OCI-M1 (cell line): ENCODE measurements around the gene HS6ST1.
A peak's percentile ranks its signal among the peaks of the same experiment; 100 is the strongest.

Source experiments
- DNase-seq: peaks from one replicate; lab custom pipeline; 2025; lab: John Stamatoyannopoulos, UW

The HS6ST1 gene

GRCh38 chr2:128237911-128238697 is 80.6 kb downstream of the HS6ST1 start:
- no peak for DNase-seq

- DNase-seq = peak; percentile 79
Measured at GRCh38 chr2:128237081-128237534, 81.6 kb downstream of the HS6ST1 start.

- peak; percentile 24 for DNase-seq
Measured at GRCh38 chr2:128236491-128237035, 82.1 kb downstream of the HS6ST1 start.

- no peak for DNase-seq
Measured at GRCh38 chr2:128235581-128235980, 83.1 kb downstream of the HS6ST1 start.

GRCh38 chr2:128234613-128235012 is 84.1 kb downstream of the HS6ST1 start:
- DNase-seq = no peak

DNA sequence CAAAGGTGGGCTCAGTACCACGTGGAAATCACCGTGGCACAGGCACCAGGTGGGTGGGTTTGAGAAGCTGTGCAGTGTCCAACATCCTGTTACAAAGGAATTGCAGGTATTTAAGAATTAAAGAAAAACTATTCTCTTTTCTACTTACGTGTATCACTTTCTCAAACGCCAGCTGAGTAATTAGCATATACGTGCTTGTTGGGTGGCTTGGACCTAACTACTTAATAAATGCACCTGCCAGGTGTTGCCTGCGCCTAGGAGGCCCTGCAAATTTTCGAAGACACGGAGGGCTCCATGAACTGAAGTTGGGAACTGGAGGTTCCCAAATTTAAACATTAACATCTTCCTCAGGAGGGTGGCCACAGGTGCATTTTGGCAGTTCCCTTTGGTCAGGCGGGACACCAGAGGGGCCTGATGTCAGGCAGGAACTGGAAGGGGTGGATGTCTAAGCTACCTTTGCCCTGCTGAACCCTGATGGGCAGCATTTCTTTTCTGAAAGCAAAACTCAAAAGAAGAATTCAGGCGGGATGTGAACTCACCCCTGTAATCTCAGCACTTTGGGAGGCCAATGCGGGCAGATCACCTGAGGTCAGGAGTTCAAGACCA is 84.8 kb downstream of the HS6ST1 start:
- no peak for DNase-seq

DNA sequence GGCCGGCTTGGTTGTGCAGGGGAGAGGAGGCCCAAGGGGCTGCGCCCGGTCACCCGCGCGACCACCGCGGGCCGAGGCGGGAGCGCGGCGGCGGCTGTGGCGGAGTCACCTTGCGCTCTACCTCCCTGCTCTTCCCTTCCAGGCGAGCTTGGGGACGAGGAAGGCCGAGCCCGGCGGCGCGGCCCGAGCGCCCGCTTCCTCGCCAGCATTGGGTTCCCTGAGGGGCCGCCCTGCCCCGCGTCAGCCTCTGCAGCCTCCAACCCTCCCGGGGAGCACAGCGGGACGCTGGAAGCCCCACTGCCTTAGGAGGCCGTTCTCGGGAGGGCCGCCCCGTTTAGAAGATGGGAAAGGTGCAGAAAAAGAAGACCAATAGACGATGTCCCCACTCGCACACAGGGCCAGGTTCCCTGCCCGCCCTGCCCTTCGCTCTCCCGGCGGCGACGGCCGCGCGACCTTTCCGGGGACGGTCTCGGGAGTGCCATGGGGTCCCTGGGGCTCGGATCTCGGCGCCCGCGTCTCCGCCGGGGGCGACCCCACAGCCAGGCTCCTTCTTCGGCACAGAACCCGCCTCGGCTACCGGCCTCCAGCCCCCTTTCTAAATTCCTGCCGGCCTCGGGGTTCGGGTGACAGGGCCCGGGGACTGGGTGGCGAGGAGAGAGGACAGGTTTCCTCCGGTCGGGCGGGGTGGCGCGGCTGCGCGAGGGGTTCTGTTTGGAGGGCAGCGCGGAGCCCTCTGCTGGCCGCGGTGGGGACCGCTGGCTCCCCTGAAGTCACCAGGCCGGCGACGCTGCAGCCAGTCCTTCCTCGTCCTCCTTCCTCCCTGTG is 85.5 kb downstream of the HS6ST1 start:
- peak; percentile 88 for DNase-seq

GRCh38 chr2:128228894-128229293 is 89.8 kb downstream of the HS6ST1 start:
- DNase-seq = no peak

DNA sequence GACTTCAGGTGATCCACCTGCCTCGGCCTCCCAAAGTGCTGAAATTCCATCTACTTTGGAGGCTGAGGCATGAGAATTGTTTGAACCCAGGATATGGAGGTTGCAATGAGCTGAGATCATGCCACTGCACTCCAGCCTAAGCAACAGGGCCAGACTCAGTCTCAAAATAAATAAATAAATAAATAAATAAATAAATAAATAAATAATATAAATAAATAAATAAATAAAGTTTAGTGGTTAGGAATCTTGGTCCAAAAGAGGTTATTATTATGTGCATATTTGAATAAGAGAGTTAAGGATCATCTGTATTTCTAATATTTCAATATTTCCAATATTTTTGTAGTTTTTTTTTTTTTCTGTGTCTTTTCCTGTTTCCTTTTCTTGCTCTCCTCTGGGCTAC is 90.8 kb downstream of the HS6ST1 start:
- DNase-seq = no peak

- no peak for DNase-seq
Measured at GRCh38 chr2:128219891-128220290, 98.8 kb downstream of the HS6ST1 start.

DNA sequence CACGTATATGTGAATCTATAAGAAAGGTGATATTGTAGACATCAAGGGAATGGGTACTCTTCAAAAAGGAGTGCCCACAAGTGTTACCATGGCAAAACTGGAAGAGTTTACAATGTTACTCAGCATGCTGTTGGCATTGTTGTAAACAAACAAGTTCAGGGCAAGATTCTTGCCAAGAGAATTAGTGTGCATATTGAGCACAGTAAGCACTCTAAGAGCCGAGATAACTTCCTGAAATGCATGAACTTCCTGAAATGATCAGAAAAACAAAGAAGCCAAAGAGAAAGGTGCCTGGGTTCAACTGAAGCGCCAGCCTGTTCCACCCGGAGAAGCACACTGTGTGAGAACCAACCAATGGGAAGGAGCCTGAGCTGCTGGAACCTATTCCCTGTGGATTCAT is 101.0 kb downstream of the HS6ST1 start:
- DNase-seq = peak; percentile 18

GRCh38 chr2:128215897-128216642 is 102.6 kb downstream of the HS6ST1 start:
- no peak for DNase-seq
